NCI-H2227 treated with DMSO at 0.1 percent for 48 hours (cell line): ENCODE measurements around the gene KCNK1.

Experiments used
- DNase-seq: peaks from one replicate; lab custom pipeline; 2025; lab: John Stamatoyannopoulos, UW

The KCNK1 gene

GRCh38 chr1:233636503-233636877 is 22.6 kb downstream of the KCNK1 start:
- no peak for DNase-seq

GRCh38 chr1:233638513-233638912 is 24.6 kb downstream of the KCNK1 start:
- DNase-seq = no peak

- no peak for DNase-seq
Measured at GRCh38 chr1:233639611-233640010, 25.7 kb downstream of the KCNK1 start.

GRCh38 chr1:233640179-233640578 is 26.3 kb downstream of the KCNK1 start:
- DNase-seq = no peak

GRCh38 chr1:233641029-233641428 is 27.1 kb downstream of the KCNK1 start:
- no peak for DNase-seq

- no peak for DNase-seq
Measured at GRCh38 chr1:233647073-233647472, 33.2 kb downstream of the KCNK1 start.

- no peak for DNase-seq
Measured at GRCh38 chr1:233647636-233648035, 33.7 kb downstream of the KCNK1 start.

- DNase-seq = no peak
Measured at GRCh38 chr1:233651061-233651460, 37.2 kb downstream of the KCNK1 start.

GRCh38 chr1:233651563-233652233 is 37.8 kb downstream of the KCNK1 start:
- no peak for DNase-seq

GRCh38 chr1:233652526-233652925 is 38.6 kb downstream of the KCNK1 start:
- DNase-seq = no peak

GRCh38 chr1:233654658-233655280 is 40.9 kb downstream of the KCNK1 start:
- DNase-seq = no peak

GRCh38 chr1:233655301-233655740 is 41.4 kb downstream of the KCNK1 start:
- no peak for DNase-seq

GRCh38 chr1:233656032-233656635 is 42.2 kb downstream of the KCNK1 start:
- DNase-seq = no peak

- no peak for DNase-seq
Measured at GRCh38 chr1:233656687-233657086, 42.8 kb downstream of the KCNK1 start.

- DNase-seq = no peak
Measured at GRCh38 chr1:233657466-233657865, 43.6 kb downstream of the KCNK1 start.

- no peak for DNase-seq
Measured at GRCh38 chr1:233659495-233659894, 45.6 kb downstream of the KCNK1 start.

GRCh38 chr1:233661376-233662159 is 47.7 kb downstream of the KCNK1 start:
- no peak for DNase-seq

- no peak for DNase-seq
Measured at GRCh38 chr1:233662575-233663304, 48.8 kb downstream of the KCNK1 start.

- no peak for DNase-seq
Measured at GRCh38 chr1:233664253-233664652, 50.3 kb downstream of the KCNK1 start.

GRCh38 chr1:233664804-233665574 is 51.1 kb downstream of the KCNK1 start:
- no peak for DNase-seq

GRCh38 chr1:233665575-233666270 is 51.8 kb downstream of the KCNK1 start:
- no peak for DNase-seq
